Measurements from ENCODE around the gene KCTD7.
"Not testable (repeated sequence)": the region's sequence is repeated elsewhere in the genome, so short reads cannot be mapped to it uniquely, and the experiment has no call there.

The KCTD7 gene

DNA sequence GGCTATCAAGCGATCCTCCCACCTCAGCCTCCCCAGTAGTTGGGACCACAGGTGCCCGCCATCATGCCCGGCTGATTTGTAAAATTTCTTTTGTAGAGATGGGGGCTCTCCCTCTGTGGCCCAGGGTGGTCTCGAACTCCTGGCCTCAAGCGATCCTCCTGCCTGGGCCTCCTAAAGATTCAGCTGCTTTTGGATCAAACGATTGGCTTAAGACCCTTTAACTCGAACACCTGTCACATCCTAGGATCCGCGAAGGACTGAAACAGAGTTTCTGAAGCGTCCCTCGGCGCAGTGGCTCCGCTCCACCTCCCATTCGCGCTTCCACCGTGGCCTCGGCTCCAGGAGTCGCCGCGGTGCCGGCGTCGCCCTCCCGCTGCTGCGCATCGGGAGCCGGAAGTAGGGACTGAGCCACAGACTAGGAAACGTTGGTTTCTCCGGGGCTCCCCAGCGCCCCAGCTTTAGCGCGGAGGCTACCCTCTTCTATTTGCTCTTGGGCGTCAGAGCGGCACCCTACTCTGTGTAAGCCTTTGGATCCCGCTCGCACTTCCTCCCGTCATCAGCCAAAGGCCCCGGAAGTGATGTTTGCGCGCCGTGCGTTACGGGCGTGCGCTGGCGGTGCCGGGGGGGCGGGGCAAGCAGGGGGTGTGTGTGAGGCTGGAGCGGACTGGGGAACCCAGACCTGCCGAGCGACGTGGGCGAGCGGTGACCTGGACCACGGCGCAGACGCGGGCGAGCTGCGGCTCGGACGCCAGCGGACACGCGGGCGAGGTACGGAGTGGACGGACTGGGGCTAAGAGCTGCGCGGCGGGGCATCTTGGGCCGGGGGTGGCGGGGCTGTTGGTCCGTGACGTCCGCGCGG lies 53.0 kb downstream of the KCTD7 start:
- H3K27ac ChIP-seq = peak overlapping the region; percentile 88 to 99
- peak overlapping the region; percentile 98 for H3K4me3 ChIP-seq
- TF ChIP-seq, protein P1, sequence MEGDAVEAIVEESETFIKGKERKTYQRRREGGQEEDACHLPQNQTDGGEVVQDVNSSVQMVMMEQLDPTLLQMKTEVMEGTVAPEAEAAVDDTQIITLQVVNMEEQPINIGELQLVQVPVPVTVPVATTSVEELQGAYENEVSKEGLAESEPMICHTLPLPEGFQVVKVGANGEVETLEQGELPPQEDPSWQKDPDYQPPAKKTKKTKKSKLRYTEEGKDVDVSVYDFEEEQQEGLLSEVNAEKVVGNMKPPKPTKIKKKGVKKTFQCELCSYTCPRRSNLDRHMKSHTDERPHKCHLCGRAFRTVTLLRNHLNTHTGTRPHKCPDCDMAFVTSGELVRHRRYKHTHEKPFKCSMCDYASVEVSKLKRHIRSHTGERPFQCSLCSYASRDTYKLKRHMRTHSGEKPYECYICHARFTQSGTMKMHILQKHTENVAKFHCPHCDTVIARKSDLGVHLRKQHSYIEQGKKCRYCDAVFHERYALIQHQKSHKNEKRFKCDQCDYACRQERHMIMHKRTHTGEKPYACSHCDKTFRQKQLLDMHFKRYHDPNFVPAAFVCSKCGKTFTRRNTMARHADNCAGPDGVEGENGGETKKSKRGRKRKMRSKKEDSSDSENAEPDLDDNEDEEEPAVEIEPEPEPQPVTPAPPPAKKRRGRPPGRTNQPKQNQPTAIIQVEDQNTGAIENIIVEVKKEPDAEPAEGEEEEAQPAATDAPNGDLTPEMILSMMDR (IDR thresholded peaks at IDR 0.05) = no peak
- peak; percentile 99 for DNase-seq (ENCODE audit: low spot score)

DNA sequence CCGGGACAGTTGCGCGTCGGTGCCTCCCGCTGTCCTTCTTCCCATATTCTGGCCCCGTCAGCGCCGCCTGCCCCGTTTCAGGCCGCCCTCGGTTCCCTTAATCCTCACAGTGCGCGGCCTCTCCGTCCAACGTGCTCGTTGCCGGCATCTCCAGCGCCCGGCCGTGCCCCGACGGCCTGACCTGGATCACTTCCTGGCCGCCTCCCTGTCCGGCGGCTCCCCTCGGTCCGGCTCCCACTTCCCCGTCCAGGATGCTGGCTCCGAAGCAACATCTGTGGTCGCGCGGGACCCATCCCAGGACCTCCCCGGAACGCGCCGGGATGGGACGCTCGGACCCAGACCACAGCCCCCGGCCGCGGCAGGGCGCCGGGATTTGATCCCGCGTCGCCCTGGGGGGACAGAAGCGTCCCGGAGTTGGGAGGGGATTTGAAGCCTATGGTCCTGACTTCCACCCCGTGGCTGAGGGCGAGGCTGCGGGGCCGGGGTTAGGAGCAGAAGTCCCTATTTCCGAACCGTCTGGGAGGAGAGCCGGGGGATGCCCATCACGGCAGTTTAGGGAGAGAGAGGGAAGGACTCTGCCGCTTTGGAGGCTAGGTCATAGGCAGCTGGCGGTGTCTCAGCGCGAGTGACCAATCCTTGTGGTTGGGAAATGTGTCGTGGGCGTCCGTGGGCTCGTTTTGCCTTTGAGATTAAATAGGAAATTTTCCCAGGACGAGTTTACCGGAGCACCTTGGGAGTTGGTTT lies 53.8 kb downstream of the KCTD7 start:
- Histone ChIP-seq H3K4me3 (peak overlapping the region; percentile 98), H3K27ac (peak overlapping the region; percentile 88 to 99)
- TF ChIP-seq, protein P1 (IDR thresholded peaks at IDR 0.05) = no peak
- no peak for DNase-seq (ENCODE audit: low spot score)

DNA sequence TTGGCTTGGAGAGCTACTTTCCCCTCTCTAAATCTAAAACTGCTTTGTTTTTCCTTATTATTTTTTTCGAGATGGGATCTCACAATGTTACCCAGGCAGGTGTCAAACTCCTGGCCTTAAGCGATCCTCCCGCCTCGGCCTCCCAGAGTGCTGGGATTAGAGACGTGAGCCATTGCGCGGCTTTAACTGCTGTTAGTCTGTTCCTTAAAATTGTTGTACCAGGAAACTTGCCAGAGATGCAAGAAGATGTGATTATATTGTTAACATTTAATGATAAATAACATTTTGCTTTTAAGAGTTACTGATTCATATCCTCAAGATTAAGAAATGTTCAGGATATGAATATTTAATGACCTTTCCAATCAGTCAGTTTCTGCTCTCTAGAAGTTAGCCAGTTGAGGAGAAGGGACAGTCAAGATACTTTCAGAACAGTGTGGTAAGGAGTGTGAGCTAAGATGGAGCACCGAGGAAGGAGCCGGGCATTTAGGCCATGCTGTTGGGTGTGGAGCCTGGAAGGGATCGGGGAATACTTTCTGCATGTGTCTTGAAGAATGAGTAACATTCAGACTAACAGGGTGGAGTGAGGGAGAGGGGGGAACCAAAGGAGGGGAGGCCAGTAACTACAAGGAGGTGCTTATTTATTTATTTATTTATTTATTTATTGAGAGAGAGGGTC lies 54.6 kb downstream of the KCTD7 start:
- H3K4me3 ChIP-seq = peak overlapping the region; percentile 98
- DNase-seq (ENCODE audit: low spot score) = not testable (repeated sequence)
- peak overlapping the region; percentile 88 to 99 for H3K27ac ChIP-seq

DNA sequence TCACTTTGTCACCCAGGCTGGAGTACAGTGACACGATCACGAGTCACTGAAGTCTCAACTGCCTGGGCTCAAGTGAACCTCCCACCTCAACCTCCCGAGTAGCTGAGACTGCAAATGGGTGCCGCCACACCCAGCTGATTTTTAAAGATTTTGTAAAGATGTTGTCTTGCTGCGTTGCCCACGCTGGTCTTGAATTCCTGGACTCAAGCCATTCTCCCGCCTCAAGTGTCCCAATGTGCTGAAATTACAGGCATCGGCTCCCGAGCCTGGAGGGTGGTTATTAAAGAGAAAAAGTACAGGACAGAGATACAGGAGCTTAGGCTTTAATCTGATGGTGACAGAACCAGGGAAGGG lies 55.1 kb downstream of the KCTD7 start:
- Histone ChIP-seq H3K4me3 (peak overlapping the region; percentile 98), H3K27ac (no peak overlapping the region)
- TF ChIP-seq, protein P1 (IDR thresholded peaks at IDR 0.05) = no peak
- no peak for DNase-seq (ENCODE audit: low spot score)

DNA sequence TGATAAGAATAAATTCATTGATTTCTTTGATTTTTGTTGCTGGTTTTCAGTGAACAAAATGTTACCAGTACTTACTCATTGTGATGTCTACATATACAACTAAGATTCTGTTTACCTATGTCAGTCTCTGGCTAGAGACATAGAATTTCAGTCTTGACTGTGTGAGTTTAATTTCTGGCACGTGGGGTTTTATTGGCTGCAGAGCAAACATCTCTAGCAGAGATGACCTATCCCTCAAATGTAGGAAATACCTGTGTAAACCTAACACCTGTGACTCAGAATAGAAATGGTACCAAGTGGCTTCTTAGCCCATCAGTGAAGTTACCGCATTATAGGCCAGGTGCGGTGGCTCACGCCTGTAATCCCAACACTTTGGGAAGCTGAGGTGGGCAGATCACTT lies 57.0 kb downstream of the KCTD7 start:
- not testable (repeated sequence) for DNase-seq (ENCODE audit: low spot score); H3K4me3 ChIP-seq; H3K27ac ChIP-seq

DNA sequence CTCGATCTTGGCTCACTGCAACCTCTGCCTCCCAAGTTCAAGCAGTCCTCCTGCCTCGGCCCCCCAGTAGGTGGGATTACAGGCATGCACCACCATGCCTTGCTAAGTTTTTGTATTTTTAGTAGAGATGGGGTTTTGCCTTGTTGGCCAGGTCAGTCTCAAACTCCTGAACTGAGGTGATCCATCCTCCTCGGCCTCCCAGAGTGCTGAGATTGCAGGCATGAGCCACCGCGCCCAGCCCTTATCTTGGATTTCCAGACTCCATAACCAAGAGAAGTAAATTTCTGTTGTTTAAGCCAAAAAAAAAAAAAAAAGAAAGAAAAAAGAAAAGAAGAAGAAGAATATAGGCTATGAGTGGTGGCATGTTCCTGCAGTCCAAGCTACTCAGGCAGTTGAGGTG lies 58.5 kb downstream of the KCTD7 start:
- no peak overlapping the region for H3K27ac ChIP-seq
- TF ChIP-seq, protein P1 (IDR thresholded peaks at IDR 0.05) = no peak
- DNase-seq (ENCODE audit: low spot score) = no peak
- no peak overlapping the region for H3K4me3 ChIP-seq

DNA sequence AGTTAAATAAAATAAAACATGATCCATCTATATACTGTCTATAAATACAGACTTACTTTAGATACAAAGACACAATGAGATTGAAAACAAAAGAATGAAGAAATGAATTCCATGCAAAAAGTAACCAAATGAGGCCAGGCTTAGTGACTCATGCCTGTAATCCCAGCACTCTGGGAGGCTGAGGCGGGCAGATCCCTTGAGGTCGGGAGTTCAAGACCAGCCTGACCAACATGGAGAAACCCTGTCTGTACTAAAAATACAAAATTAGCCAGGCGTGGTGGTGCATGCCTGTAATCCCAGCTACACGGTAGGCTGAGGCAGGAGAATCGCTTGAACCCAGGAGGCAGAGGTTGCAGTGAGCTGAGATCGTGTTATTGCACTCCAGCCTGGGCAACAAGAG lies 59.0 kb downstream of the KCTD7 start:
- not testable (repeated sequence) for H3K27ac ChIP-seq; H3K4me3 ChIP-seq; DNase-seq (ENCODE audit: low spot score)

DNA sequence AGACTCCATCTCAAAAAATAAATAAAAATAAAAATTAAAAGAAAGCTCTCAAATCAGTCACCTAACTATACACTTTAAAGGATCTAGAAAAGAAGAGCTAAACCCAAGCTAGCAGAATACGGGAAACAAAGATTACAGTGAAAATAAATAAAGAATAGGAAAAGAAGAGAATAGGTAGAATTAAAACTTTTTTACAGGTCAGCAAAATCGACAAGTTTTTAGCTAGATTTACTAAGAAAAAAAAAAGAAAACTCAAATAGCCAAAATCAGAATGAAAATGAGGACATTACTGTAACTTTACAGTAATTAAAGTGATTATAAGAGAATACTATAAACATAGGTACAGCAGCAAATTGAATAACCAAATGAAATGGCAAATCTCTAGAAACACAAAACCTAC lies 60.4 kb downstream of the KCTD7 start:
- Histone ChIP-seq H3K27ac (no peak overlapping the region), H3K4me3 (no peak overlapping the region)
- TF ChIP-seq, protein P1 (IDR thresholded peaks at IDR 0.05) = no peak
- DNase-seq (ENCODE audit: low spot score) = no peak
